ENCODE measurements around the gene ACSS1.

- TF ChIP-seq CTCF (IDR thresholded peaks at IDR 0.05) (no peak), ZFX (IDR thresholded peaks at IDR 0.05; ENCODE audit: borderline replicate concordance) (no peak)
Measured at GRCh38 chr20:25103526-25103925, 45.6 kb upstream of the ACSS1 start.
